HL-60 (cell line): ENCODE results near the gene RNF220.

Experiments
- DNase-seq, 2 experiments: peaks; one replicate each; pipeline ENCODE4 v3.0.0-alpha.2; 2010 to 2020; ENCODE audit warnings: low read depth in 1 of 2, low spot score in 1 of 2
- H3K27ac ChIP-seq: fragments of 250-450 bp; sonication (Bioruptor Pico); replicated peaks from 2 replicates; pipeline ENCODE4 v1.5.1; 2020; ENCODE audit warnings: mild to moderate bottlenecking, moderate library complexity
- H3K27me3 ChIP-seq: fragments of 250-450 bp; sonication (Bioruptor Pico); 2 replicates; pipeline ENCODE4 v1.5.1; 2021; ENCODE audit warnings: mild to moderate bottlenecking, moderate library complexity; ENCODE audit not compliant: insufficient read depth, poor library complexity, severe bottlenecking
- H3K4me3 ChIP-seq: replicated peaks from 2 replicates; pipeline ENCODE4 v1.5.1; 2011; ENCODE audit warnings: mild to moderate bottlenecking, control low read depth, low read length; ENCODE audit not compliant: insufficient read depth
- CTCF ChIP-seq: IDR thresholded peaks from one replicate; pipeline ENCODE4 v1.5.1; 2011; ENCODE audit warnings: low read length, control low read depth, inconsistent platforms; ENCODE audit not compliant: insufficient read depth
- GABPA ChIP-seq: IDR thresholded peaks from 2 replicates; pipeline ENCODE4 v1.6.1; 2012; ENCODE audit warnings: low read depth
- POLR2AphosphoS5 ChIP-seq: IDR thresholded peaks from 2 replicates; pipeline ENCODE4 v1.6.1; 2012; ENCODE audit warnings: low read depth
- REST ChIP-seq: IDR thresholded peaks from 2 replicates; pipeline ENCODE4 v1.6.1; 2012; ENCODE audit warnings: low read depth; ENCODE audit not compliant: insufficient replicate concordance
- SPI1 ChIP-seq: IDR thresholded peaks from 2 replicates; pipeline ENCODE4 v1.6.1; 2012; ENCODE audit warnings: low read depth, mild to moderate bottlenecking, borderline replicate concordance

Gene RNF220

DNA sequence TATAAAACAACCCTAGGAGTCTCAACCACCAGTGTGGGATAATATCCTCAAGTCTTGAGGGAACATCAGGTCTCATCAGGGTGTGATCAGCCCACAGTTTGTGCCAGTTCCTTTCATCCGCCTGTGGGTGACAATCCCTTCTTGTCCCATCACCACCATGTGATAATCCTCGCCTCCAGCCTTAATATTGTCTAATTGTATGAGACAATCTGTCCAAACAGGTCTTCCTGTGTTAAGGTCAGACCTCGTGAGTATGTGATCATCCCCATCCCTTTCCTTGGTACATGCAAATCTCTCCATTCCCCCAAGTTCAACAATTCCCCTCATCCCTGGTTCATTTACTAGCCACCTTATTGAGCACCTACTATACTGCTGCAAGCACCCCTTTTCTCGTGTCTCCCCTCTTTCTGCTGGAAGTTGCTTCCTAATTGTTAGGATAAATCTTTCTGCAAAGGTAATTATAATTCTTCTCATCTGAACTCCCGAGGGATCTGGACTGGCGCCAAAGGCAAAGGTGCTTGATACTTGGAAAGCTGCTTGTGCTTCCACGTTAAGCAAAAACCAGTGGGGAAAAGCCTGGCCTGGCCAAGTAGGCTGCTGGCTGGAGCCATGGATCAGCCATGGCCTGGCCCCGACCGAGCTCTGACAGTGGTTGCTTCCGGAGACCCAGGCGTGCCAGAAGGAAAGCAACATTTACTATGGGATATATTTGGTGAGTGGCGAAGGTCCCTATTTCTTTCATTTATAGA is 92.5 kb downstream of the RNF220 start:
- peaks cover 2% of the 10 kb centered on the region for H3K27me3 ChIP-seq

DNA sequence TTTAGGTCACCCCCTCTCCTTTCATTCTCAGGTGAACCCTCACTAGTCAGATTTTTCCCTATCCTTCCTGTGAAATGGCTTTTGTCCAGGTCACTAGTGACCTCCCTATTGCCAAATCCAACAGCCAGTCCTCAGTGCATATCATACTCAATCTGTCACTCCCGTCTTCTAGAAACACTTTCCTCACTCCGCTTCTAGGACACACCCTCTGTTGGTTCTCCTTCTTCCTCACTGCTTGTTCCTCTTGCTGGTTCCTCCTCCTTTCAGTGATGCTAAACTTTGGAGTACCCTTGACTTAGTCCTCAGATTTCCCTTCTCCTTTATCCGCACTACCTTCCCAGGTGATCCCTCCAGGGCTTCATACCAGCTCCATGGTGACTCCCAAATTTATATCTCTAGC is 94.3 kb downstream of the RNF220 start:
- TF ChIP-seq SPI1 (no peak), CTCF (no peak), REST (no peak), POLR2AphosphoS5 (no peak), GABPA (no peak)
- no peak overlapping the region for H3K4me3 ChIP-seq
- peak in 1 of 2 experiments; percentile 20 for DNase-seq
- peaks cover 2% of the 10 kb centered on the region for H3K27me3 ChIP-seq
- H3K27ac ChIP-seq = no peak overlapping the region

More for the DNA sequence above, 92.5 kb downstream of the RNF220 start:
- Histone ChIP-seq H3K4me3 (no peak overlapping the region), H3K27ac (no peak overlapping the region)
- TF ChIP-seq POLR2AphosphoS5 (no peak), GABPA (no peak), CTCF (no peak)
- DNase-seq = no peak

DNA sequence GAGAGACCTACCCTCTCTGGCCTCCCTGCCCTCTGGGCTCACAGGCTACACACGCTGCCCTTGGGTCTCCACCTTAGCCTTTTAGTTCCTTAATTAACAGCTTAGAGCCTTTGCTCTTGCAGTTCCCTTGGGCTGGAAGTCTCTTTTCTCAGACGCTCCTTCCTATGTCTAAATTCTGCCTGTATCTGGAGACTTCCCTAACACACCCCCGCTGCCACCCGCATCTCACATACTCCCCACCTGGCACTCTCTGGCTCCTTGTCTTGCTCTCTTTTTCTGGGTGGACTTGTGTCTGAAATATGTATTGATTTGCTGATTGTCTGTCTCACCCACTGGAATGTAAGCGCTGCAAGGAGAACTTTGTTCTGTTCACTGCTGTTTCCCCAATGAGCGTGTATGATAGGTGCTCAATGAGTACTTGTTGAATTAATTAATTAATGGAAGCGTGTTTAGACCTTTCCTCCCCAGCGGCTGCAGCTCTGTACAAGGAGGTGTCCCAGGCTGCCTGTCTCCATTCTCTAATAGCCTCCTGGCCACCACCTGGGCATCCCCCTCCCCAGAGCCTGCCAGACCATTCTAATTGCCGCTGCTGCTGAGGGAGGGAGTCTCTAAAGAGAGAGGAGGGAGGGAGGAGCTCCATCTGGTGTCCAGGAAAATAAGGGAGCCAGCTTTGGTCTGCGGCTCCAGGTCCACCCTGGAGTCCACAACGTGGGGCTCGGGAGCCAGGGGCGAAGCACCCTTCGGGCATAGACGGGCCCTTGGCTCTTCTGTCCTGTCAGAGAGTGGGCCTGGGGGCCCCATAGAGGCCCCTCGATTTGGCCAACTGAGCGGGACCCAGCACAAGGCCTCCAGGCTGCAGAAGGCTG is 95.4 kb downstream of the RNF220 start:
- peaks cover 2% of the 10 kb centered on the region for H3K27me3 ChIP-seq
- DNase-seq = no peak
- no peak overlapping the region for H3K27ac ChIP-seq
- TF ChIP-seq POLR2AphosphoS5 (no peak), CTCF (no peak), SPI1 (no peak), REST (no peak)
- no peak overlapping the region for H3K4me3 ChIP-seq
